Upper lobe of left lung (tissue), 4 donors: ENCODE results near the gene UBE2N.

Experiments used
- EP300 ChIP-seq, 4 donors: sonication (generic); formaldehyde crosslinking; IDR thresholded peaks; one replicate each; pipeline ENCODE4 v1.5.1; 2017; ENCODE audit warnings: antibody characterized with exemption in 4 of 4, control low read depth in 2 of 4
- POLR2A ChIP-seq, 4 donors: fragments of 450-650 bp; IDR thresholded peaks; one replicate each; pipeline ENCODE4 v1.5.1; 2016 to 2017; ENCODE audit warnings: antibody characterized with exemption in 4 of 4, mild to moderate bottlenecking in 2 of 4
- POLR2AphosphoS5 ChIP-seq, 2 donors: sonication (generic); formaldehyde crosslinking; IDR thresholded peaks; one replicate each; pipeline ENCODE4 v1.5.1; 2017; ENCODE audit warnings: antibody characterized with exemption in 2 of 2
- TF ChIP-seq, protein P1 (sequence below), 6 experiments: fragments of 450-650 bp in 4 of 6; fragments of 200-600 bp in 2 of 6; sonication (generic) in 2 of 6; IDR thresholded peaks; one replicate each; pipeline ENCODE4 v1.5.1; 2016 to 2019; ENCODE audit warnings: antibody characterized with exemption in 6 of 6

DNA sequence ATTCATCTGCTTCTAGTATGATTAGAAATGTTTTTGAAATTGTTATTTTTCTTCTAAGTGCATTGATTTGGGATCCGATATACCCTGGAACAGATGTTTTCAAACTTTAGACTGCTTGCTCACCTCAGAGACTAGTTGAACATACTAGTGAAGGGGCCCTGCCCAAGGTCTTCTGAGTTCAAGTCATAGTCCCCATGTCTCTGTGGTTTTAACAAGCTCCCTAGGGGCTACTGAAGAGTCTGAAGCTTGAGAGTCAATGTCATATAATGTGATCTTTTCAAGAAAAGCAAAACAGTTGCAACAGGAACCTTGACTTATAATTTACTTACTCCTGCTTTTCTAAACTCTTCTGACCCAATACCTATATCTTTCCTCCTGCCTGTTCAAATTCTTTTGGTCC lies 7.5 kb upstream of the UBE2N start:
- TF ChIP-seq, protein P1, sequence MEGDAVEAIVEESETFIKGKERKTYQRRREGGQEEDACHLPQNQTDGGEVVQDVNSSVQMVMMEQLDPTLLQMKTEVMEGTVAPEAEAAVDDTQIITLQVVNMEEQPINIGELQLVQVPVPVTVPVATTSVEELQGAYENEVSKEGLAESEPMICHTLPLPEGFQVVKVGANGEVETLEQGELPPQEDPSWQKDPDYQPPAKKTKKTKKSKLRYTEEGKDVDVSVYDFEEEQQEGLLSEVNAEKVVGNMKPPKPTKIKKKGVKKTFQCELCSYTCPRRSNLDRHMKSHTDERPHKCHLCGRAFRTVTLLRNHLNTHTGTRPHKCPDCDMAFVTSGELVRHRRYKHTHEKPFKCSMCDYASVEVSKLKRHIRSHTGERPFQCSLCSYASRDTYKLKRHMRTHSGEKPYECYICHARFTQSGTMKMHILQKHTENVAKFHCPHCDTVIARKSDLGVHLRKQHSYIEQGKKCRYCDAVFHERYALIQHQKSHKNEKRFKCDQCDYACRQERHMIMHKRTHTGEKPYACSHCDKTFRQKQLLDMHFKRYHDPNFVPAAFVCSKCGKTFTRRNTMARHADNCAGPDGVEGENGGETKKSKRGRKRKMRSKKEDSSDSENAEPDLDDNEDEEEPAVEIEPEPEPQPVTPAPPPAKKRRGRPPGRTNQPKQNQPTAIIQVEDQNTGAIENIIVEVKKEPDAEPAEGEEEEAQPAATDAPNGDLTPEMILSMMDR (IDR thresholded peaks at IDR 0.05) = no peak
- TF ChIP-seq EP300 (IDR thresholded peaks at IDR 0.05) (no peak), POLR2A (IDR thresholded peaks at IDR 0.05) (no peak), POLR2AphosphoS5 (IDR thresholded peaks at IDR 0.05) (no peak)
